ENCODE results near the gene LSM3. TPM values are rescaled to one million over a fixed set of nuclear protein-coding genes. Genes with fewer than 3 reads are reported as not detected.

LSM3 gene
- total RNA-seq, 5 donors from 2014 or later (not counting 1 experiment from before 2014, with no cell fraction given): 6.7 to 8.4 (median 7.3) TPM

- Mint-ChIP-seq H3K4me3 (no peak overlapping the region), H3K27me3 (peaks cover 38 to 42% of the 10 kb centered on the region in 2 donors), H3K36me3 (peaks cover 4% of the 10 kb centered on the region), H3K9me3 (peaks cover 3 to 10% (median 6%) of the 10 kb centered on the region in 3 donors), H3K27ac (no peak overlapping the region), H3K4me1 (peaks cover 4 to 13% (median 6%) of the 10 kb centered on the region in 3 donors)
- CTCF ChIA-PET: no interaction called here
- Histone ChIP-seq H3K27ac (ENCODE audit: low read length) (no peak overlapping the region), H3K36me3 (ENCODE audit: control insufficient read depth in 2 of 2, extremely low read depth in 1 of 2, insufficient read depth in 1 of 2, low read length in 1 of 2) (no peaks in the 10 kb centered on the region), H3K27me3 (replicated peaks in 1 of 2; ENCODE audit: control insufficient read depth in 2 of 2, extremely low read depth in 1 of 2, insufficient read depth in 2 of 2, low read length in 1 of 2) (peaks cover 0 to 25% of the 10 kb centered on the region in 2 experiments), H3K9me3 (no peaks in the 10 kb centered on the region), H3K4me3 (ENCODE audit: control insufficient read depth in 1 of 2, extremely low read depth in 1 of 2, low read length in 1 of 2) (no peak overlapping the region), H3K4me1 (ENCODE audit: control insufficient read depth in 1 of 2, extremely low read depth in 1 of 2, insufficient read depth in 2 of 2, low read length in 2 of 2) (peaks cover 0 to 4% of the 10 kb centered on the region in 2 experiments)
- 73% methylated on average over 5 of the region's 12 CpGs for WGBS (ENCODE audit: insufficient coverage)
- POLR2A ChIA-PET: interaction anchor here in 1 of 2 donors (0.5 kb wide), 1 partner anchor 311 kb away, joined by 7 read pairs; no protein-coding TSS in a partner anchor
- DNase-seq (no peak), ATAC-seq (replicated peaks in 1 of 4) (no peak)
Measured at GRCh38 chr3:14234251-14235002, 55.8 kb downstream of the LSM3 start.

- peaks cover 3 to 10% (median 6%) of the 10 kb centered on the region in 3 donors for H3K9me3 Mint-ChIP-seq
- WGBS (ENCODE audit: insufficient coverage): 40% methylated on average over 4 of the region's 4 CpGs
- peaks cover 35 to 42% of the 10 kb centered on the region in 2 donors for H3K27me3 Mint-ChIP-seq
- no peak for DNase-seq
- peaks cover 0 to 25% of the 10 kb centered on the region in 2 experiments for H3K27me3 ChIP-seq (replicated peaks in 1 of 2; ENCODE audit: control insufficient read depth in 2 of 2, extremely low read depth in 1 of 2, insufficient read depth in 2 of 2, low read length in 1 of 2)
- H3K27ac Mint-ChIP-seq: no peak overlapping the region
- no peak overlapping the region for H3K4me3 ChIP-seq (ENCODE audit: control insufficient read depth in 1 of 2, extremely low read depth in 1 of 2, low read length in 1 of 2)
- no peak for ATAC-seq (replicated peaks in 1 of 4)
- H3K36me3 ChIP-seq (ENCODE audit: control insufficient read depth in 2 of 2, extremely low read depth in 1 of 2, insufficient read depth in 1 of 2, low read length in 1 of 2): no peaks in the 10 kb centered on the region
- CTCF ChIA-PET: no interaction called here
- H3K27ac ChIP-seq (ENCODE audit: low read length): no peak overlapping the region
- peaks cover 4 to 13% (median 6%) of the 10 kb centered on the region in 3 donors for H3K4me1 Mint-ChIP-seq
- H3K4me3 Mint-ChIP-seq: no peak overlapping the region
- no peaks in the 10 kb centered on the region for H3K9me3 ChIP-seq
- H3K36me3 Mint-ChIP-seq: peaks cover 4% of the 10 kb centered on the region
- POLR2A ChIA-PET: interaction anchor here in 1 of 2 donors (0.5 kb wide), 1 partner anchor 312 kb away, joined by 7 read pairs; no protein-coding TSS in a partner anchor
- peaks cover 0 to 4% of the 10 kb centered on the region in 2 experiments for H3K4me1 ChIP-seq (ENCODE audit: control insufficient read depth in 1 of 2, extremely low read depth in 1 of 2, insufficient read depth in 2 of 2, low read length in 2 of 2)
Measured at GRCh38 chr3:14235003-14235911, 56.6 kb downstream of the LSM3 start.

- Mint-ChIP-seq H3K36me3 (peaks cover 4% of the 10 kb centered on the region), H3K27me3 (peaks cover 33 to 40% of the 10 kb centered on the region in 2 donors), H3K27ac (no peak overlapping the region), H3K4me1 (peaks cover 4 to 13% (median 6%) of the 10 kb centered on the region in 3 donors), H3K4me3 (no peak overlapping the region), H3K9me3 (peaks cover 3 to 10% (median 6%) of the 10 kb centered on the region in 3 donors)
- no peak overlapping the region for H3K27ac ChIP-seq (ENCODE audit: low read length)
- no peak overlapping the region for H3K4me3 ChIP-seq (ENCODE audit: control insufficient read depth in 1 of 2, extremely low read depth in 1 of 2, low read length in 1 of 2)
- peaks cover 0 to 25% of the 10 kb centered on the region in 2 experiments for H3K27me3 ChIP-seq (replicated peaks in 1 of 2; ENCODE audit: control insufficient read depth in 2 of 2, extremely low read depth in 1 of 2, insufficient read depth in 2 of 2, low read length in 1 of 2)
- 87% methylated on average over 4 of the region's 8 CpGs for whole genome bisulfite sequencing (ENCODE audit: insufficient coverage)
- no peak for ATAC-seq (replicated peaks in 1 of 4)
- no peak for DNase-seq
- ChIA-PET CTCF (interaction anchor here in 1 of 2 donors (0.9 kb wide), 1 partner anchor 25 kb away, joined by 3 read pairs; no protein-coding TSS in a partner anchor), POLR2A (no interaction called here)
- no peaks in the 10 kb centered on the region for H3K36me3 ChIP-seq (ENCODE audit: control insufficient read depth in 2 of 2, extremely low read depth in 1 of 2, insufficient read depth in 1 of 2, low read length in 1 of 2)
- peaks cover 0 to 4% of the 10 kb centered on the region in 2 experiments for H3K4me1 ChIP-seq (ENCODE audit: control insufficient read depth in 1 of 2, extremely low read depth in 1 of 2, insufficient read depth in 2 of 2, low read length in 2 of 2)
- H3K9me3 ChIP-seq: no peaks in the 10 kb centered on the region
Measured at GRCh38 chr3:14235912-14236295, 57.3 kb downstream of the LSM3 start.

GRCh38 chr3:14236902-14237301 lies 58.3 kb downstream of the LSM3 start:
- H3K27ac Mint-ChIP-seq: no peak overlapping the region
- H3K4me3 Mint-ChIP-seq: no peak overlapping the region
- POLR2A ChIA-PET: no interaction called here

GRCh38 chr3:14237457-14237856 lies 58.8 kb downstream of the LSM3 start:
- H3K4me3 ChIP-seq (ENCODE audit: control insufficient read depth in 1 of 2, extremely low read depth in 1 of 2, low read length in 1 of 2): no peak overlapping the region
- H3K9me3 Mint-ChIP-seq: peaks cover 3 to 10% (median 6%) of the 10 kb centered on the region in 3 donors
- DNase-seq (no peak), ATAC-seq (replicated peaks in 1 of 4) (no peak)
- peaks cover 0 to 4% of the 10 kb centered on the region in 2 experiments for H3K4me1 ChIP-seq (ENCODE audit: control insufficient read depth in 1 of 2, extremely low read depth in 1 of 2, insufficient read depth in 2 of 2, low read length in 2 of 2)
- no peak overlapping the region for H3K4me3 Mint-ChIP-seq
- no peak overlapping the region for H3K27ac ChIP-seq (ENCODE audit: low read length)
- WGBS (ENCODE audit: insufficient coverage): 94% methylated on average over 6 of the region's 6 CpGs
- H3K27ac Mint-ChIP-seq: no peak overlapping the region
- peaks cover 4% of the 10 kb centered on the region for H3K36me3 Mint-ChIP-seq
- H3K27me3 Mint-ChIP-seq: peaks cover 21 to 28% of the 10 kb centered on the region in 2 donors
- peaks cover 4 to 10% (median 4%) of the 10 kb centered on the region in 3 donors for H3K4me1 Mint-ChIP-seq
- no peaks in the 10 kb centered on the region for H3K36me3 ChIP-seq (ENCODE audit: control insufficient read depth in 2 of 2, extremely low read depth in 1 of 2, insufficient read depth in 1 of 2, low read length in 1 of 2)
- POLR2A ChIA-PET: no interaction called here
- H3K27me3 ChIP-seq (replicated peaks in 1 of 2; ENCODE audit: control insufficient read depth in 2 of 2, extremely low read depth in 1 of 2, insufficient read depth in 2 of 2, low read length in 1 of 2): peaks cover 0 to 17% of the 10 kb centered on the region in 2 experiments
- H3K9me3 ChIP-seq: no peaks in the 10 kb centered on the region
- CTCF ChIA-PET: interaction anchor here in 1 of 2 donors (0.6 kb wide), 1 partner anchor 236 kb away, joined by 3 read pairs; no protein-coding TSS in a partner anchor

More at GRCh38 chr3:14236902-14237301, 58.3 kb downstream of the LSM3 start:
- CTCF ChIA-PET: interaction anchor here in 1 of 2 donors (0.6 to 0.9 kb wide), 2 partner anchors 26 to 237 kb away, joined by 3 read pairs; no protein-coding TSS in a partner anchor
- Histone ChIP-seq H3K27me3 (replicated peaks in 1 of 2; ENCODE audit: control insufficient read depth in 2 of 2, extremely low read depth in 1 of 2, insufficient read depth in 2 of 2, low read length in 1 of 2) (peaks cover 0 to 19% of the 10 kb centered on the region in 2 experiments), H3K4me3 (ENCODE audit: control insufficient read depth in 1 of 2, extremely low read depth in 1 of 2, low read length in 1 of 2) (no peak overlapping the region), H3K36me3 (ENCODE audit: control insufficient read depth in 2 of 2, extremely low read depth in 1 of 2, insufficient read depth in 1 of 2, low read length in 1 of 2) (no peaks in the 10 kb centered on the region), H3K9me3 (no peaks in the 10 kb centered on the region), H3K4me1 (ENCODE audit: control insufficient read depth in 1 of 2, extremely low read depth in 1 of 2, insufficient read depth in 2 of 2, low read length in 2 of 2) (peaks cover 0 to 4% of the 10 kb centered on the region in 2 experiments), H3K27ac (ENCODE audit: low read length) (no peak overlapping the region)
- Mint-ChIP-seq H3K9me3 (peaks cover 3 to 10% (median 6%) of the 10 kb centered on the region in 3 donors), H3K27me3 (peaks cover 25 to 30% of the 10 kb centered on the region in 2 donors), H3K36me3 (peaks cover 4% of the 10 kb centered on the region), H3K4me1 (peaks cover 4 to 13% (median 6%) of the 10 kb centered on the region in 3 donors)
- no peak for DNase-seq
- ATAC-seq (replicated peaks in 1 of 4): no peak
- 80% methylated on average over 1 of the region's 3 CpGs for WGBS (ENCODE audit: insufficient coverage)

GRCh38 chr3:14238356-14238755 lies 59.7 kb downstream of the LSM3 start:
- Mint-ChIP-seq H3K36me3 (peaks cover 3% of the 10 kb centered on the region), H3K27me3 (peaks cover 12 to 24% of the 10 kb centered on the region in 2 donors), H3K9me3 (peaks cover 3 to 8% (median 3%) of the 10 kb centered on the region in 3 donors), H3K27ac (no peak overlapping the region), H3K4me3 (no peak overlapping the region), H3K4me1 (peaks cover 0 to under 1% (median 0%) of the 10 kb centered on the region in 3 donors)
- no peaks in the 10 kb centered on the region for H3K36me3 ChIP-seq (ENCODE audit: control insufficient read depth in 2 of 2, extremely low read depth in 1 of 2, insufficient read depth in 1 of 2, low read length in 1 of 2)
- WGBS (ENCODE audit: insufficient coverage): 100% methylated on average over 5 of the region's 7 CpGs
- DNase-seq (no peak), ATAC-seq (replicated peaks in 1 of 4) (no peak)
- no peak overlapping the region for H3K4me3 ChIP-seq (ENCODE audit: control insufficient read depth in 1 of 2, extremely low read depth in 1 of 2, low read length in 1 of 2)
- H3K4me1 ChIP-seq (ENCODE audit: control insufficient read depth in 1 of 2, extremely low read depth in 1 of 2, insufficient read depth in 2 of 2, low read length in 2 of 2): no peaks in the 10 kb centered on the region
- H3K9me3 ChIP-seq: no peaks in the 10 kb centered on the region
- POLR2A ChIA-PET: no interaction called here
- H3K27ac ChIP-seq (ENCODE audit: low read length): no peak overlapping the region
- CTCF ChIA-PET: interaction anchor here in 1 of 2 donors (0.6 kb wide), 1 partner anchor 11 kb away, joined by 3 read pairs; no protein-coding TSS in a partner anchor
- peaks cover 0 to 15% of the 10 kb centered on the region in 2 experiments for H3K27me3 ChIP-seq (replicated peaks in 1 of 2; ENCODE audit: control insufficient read depth in 2 of 2, extremely low read depth in 1 of 2, insufficient read depth in 2 of 2, low read length in 1 of 2)
